Measurements from ENCODE around the gene LIAS. TPM values are rescaled to one million over a fixed set of nuclear protein-coding genes. Genes with fewer than 3 reads are reported as not detected.
"Not testable (repeated sequence)": the region's sequence is repeated elsewhere in the genome, so short reads cannot be mapped to it uniquely, and the experiment has no call there.

The LIAS gene
- total RNA-seq, 2 donors from 2014 or later = 6.9 to 18.7 TPM

DNA sequence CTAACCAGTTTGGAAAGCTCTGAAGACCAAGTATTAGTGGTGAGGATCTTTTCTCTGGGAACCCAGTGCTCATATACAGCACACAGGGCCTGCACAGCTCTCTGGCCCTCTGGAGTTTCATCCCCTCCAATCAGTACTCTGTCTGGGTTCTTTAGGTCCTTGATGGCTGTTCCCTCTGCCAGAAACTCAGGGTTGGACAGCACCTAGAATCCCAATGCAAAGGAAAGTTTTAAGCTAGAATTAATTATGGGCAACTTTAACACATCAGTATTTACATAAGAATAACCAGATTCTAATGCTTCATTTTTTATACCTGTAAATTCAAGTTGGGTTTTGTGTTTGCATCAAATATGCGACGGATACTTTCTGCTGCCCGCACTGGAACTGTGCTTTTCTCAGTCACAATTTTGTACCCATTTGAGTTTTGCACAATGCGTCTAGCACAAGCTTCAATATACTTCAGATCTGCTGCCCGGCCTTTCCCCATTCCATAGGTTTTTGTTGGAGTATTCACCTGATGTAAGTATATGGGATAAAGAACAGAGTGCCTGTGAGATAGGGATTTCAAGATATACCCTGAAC lies 51.6 kb downstream of the LIAS start:
- H3K4me3 ChIP-seq = no peak overlapping the region
- TF ChIP-seq, protein P1, sequence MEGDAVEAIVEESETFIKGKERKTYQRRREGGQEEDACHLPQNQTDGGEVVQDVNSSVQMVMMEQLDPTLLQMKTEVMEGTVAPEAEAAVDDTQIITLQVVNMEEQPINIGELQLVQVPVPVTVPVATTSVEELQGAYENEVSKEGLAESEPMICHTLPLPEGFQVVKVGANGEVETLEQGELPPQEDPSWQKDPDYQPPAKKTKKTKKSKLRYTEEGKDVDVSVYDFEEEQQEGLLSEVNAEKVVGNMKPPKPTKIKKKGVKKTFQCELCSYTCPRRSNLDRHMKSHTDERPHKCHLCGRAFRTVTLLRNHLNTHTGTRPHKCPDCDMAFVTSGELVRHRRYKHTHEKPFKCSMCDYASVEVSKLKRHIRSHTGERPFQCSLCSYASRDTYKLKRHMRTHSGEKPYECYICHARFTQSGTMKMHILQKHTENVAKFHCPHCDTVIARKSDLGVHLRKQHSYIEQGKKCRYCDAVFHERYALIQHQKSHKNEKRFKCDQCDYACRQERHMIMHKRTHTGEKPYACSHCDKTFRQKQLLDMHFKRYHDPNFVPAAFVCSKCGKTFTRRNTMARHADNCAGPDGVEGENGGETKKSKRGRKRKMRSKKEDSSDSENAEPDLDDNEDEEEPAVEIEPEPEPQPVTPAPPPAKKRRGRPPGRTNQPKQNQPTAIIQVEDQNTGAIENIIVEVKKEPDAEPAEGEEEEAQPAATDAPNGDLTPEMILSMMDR (IDR thresholded peaks at IDR 0.05) = no peak
- H3K27ac ChIP-seq = no peak overlapping the region
- no peak for DNase-seq (ENCODE audit: low spot score)
- H3K27me3 ChIP-seq = no peaks in the 10 kb centered on the region
- H3K4me1 ChIP-seq = peaks cover 0 to 7% of the 10 kb centered on the region in 2 donors
- H3K36me3 ChIP-seq = peaks cover 73% of the 10 kb centered on the region
- no peaks in the 10 kb centered on the region for H3K9me3 ChIP-seq

DNA sequence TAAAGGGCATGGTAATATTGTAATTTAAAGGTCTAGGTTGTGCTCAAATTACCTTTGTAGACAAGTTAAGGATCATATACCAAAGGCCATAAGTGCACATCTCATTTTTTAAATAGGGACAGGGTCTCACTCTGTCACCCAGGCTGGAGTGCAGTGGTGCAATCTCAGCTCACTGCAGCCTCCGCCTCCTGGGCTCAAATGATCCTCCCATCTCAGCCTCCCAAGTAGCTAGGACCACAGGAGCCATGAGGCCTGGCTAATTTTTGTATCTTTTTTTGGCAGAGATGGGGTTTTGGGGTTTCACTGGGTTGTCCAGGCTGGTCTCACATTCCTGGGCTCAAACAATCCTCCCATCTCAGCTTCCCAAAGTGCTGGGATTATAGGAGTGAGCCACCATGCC lies 55.4 kb downstream of the LIAS start:
- not testable (repeated sequence) for DNase-seq (ENCODE audit: low spot score); H3K27me3 ChIP-seq; H3K4me1 ChIP-seq; H3K9me3 ChIP-seq; H3K27ac ChIP-seq; H3K4me3 ChIP-seq
- peaks cover 53% of the 10 kb centered on the region for H3K36me3 ChIP-seq

DNA sequence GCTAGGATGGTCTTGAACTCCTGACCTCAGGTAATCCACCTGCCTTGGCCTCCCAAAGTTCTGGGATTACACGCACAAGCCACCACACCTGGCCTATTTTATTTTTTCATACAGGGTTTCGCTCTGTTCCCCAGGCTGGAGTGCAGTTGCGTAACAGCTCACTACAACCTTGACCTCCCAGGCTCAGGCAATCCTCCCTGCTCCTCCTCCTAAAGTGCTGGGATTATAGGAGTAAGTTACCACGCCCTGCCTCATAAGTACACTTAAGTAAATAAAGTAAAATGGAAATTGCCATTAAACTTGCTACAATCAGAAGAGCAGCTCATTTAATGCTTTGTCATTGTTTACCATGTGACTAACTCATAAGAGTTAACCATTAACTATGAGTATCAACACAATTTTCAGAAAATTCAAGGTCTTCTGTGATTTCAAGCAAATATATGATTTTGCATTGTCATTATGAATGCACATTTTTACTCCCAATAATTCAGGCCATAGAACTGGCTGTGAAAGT lies 56.1 kb downstream of the LIAS start:
- Histone ChIP-seq H3K27me3 (no peaks in the 10 kb centered on the region), H3K4me1 (peaks cover 0 to 7% of the 10 kb centered on the region in 2 donors), H3K9me3 (no peaks in the 10 kb centered on the region), H3K36me3 (peaks cover 51% of the 10 kb centered on the region), H3K4me3 (no peak overlapping the region), H3K27ac (no peak overlapping the region)
- DNase-seq (ENCODE audit: low spot score) = no peak
- TF ChIP-seq, protein P1 (IDR thresholded peaks at IDR 0.05) = no peak

DNA sequence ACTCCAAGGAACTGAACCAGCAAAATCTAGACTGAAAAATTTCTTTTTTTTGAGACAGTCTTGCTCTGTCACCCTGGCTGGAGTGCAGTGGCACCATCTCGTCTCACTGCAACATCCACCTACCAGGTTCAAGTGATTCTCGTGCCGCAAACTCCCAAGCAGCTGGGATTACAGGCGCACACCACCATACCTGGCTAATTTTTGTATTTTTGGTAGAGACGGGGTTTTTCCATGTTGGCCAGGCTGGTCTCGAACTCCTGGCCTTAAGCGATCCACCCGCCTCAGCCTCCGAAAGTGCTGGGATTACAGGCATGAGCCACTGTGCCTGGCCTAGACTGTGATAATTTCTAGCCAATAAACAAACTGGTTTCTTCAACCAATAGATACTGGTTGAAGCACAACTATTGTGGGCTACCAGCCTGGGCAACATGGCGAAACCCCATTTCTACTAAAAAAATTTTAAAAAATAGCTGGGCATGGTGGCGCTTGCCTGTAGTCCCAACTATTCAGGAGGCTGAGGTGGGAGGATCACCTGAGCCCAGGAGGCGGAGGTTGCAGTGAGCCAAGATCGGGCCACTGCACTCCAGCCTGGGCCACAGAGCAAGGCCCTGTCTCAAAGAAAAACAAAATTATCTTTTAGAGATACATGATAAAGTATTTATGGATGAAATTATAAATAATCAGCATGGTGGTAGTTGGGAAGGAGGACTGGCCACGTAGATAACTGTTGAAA lies 57.0 kb downstream of the LIAS start:
- H3K4me1 ChIP-seq; H3K27me3 ChIP-seq; H3K9me3 ChIP-seq; DNase-seq (ENCODE audit: low spot score); H3K27ac ChIP-seq; H3K4me3 ChIP-seq: not testable (repeated sequence)
- H3K36me3 ChIP-seq = peaks cover 44% of the 10 kb centered on the region

DNA sequence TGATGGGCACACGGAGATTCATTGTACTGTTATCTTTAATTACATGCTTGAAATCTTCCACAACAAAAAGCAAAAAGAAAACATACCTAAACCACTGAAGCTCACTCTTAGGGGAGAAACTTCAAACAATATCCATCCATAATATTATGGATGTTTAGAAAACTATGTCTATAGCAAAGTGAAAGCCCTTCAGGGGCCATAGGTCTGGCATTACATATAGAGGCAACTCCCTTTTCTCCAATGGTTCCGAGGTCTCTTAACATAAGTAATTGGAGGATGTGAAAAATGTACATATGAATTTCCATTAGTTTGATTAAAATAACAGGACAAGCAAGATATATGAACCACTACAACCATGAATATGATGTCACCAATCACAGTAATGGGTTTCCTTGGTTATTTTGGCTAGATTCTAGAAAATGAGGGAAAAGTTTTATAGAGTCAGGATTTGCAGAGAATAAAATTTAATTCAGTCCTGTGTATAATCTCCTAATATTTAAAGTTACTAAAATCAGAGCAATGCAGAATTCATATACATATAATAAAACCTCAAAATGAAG lies 57.6 kb downstream of the LIAS start:
- Histone ChIP-seq H3K4me1 (peaks cover 0 to 7% of the 10 kb centered on the region in 2 donors), H3K27me3 (no peaks in the 10 kb centered on the region), H3K27ac (no peak overlapping the region), H3K4me3 (no peak overlapping the region), H3K9me3 (no peaks in the 10 kb centered on the region), H3K36me3 (peaks cover 39% of the 10 kb centered on the region)
- no peak for DNase-seq (ENCODE audit: low spot score)
- TF ChIP-seq, protein P1 (IDR thresholded peaks at IDR 0.05) = no peak

DNA sequence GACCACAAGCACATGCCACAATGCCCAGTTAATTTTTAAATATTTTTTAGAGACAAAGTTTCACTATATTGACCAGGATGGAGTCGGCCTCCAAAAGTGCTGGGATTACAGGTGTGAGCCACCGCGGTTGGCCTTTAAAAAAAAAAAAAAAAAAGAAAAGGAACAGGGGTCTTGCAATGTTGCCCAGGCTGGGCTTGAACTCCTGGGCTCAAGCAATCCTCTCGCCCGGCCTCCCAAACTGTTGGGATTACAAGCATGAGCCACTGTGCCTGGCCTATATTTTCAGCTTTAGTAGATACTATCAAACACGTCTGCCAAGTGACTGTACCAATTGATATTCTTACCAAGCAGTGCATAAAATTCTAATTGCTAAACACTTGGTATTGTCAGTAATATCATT lies 59.6 kb downstream of the LIAS start:
- no peak for DNase-seq (ENCODE audit: low spot score)
- peaks cover 0 to 7% of the 10 kb centered on the region in 2 donors for H3K4me1 ChIP-seq
- H3K36me3 ChIP-seq = peaks cover 22% of the 10 kb centered on the region
- no peak overlapping the region for H3K27ac ChIP-seq
- no peaks in the 10 kb centered on the region for H3K9me3 ChIP-seq
- H3K27me3 ChIP-seq = no peaks in the 10 kb centered on the region
- H3K4me3 ChIP-seq = no peak overlapping the region
- TF ChIP-seq, protein P1 (IDR thresholded peaks at IDR 0.05) = no peak

Data from right atrium auricular region (tissue), 2 donors.